ENCODE data around the gene PPEF1. TPM values are rescaled to one million over a fixed set of nuclear protein-coding genes. Genes with fewer than 3 reads are reported as not detected.

PPEF1 gene, protein sequence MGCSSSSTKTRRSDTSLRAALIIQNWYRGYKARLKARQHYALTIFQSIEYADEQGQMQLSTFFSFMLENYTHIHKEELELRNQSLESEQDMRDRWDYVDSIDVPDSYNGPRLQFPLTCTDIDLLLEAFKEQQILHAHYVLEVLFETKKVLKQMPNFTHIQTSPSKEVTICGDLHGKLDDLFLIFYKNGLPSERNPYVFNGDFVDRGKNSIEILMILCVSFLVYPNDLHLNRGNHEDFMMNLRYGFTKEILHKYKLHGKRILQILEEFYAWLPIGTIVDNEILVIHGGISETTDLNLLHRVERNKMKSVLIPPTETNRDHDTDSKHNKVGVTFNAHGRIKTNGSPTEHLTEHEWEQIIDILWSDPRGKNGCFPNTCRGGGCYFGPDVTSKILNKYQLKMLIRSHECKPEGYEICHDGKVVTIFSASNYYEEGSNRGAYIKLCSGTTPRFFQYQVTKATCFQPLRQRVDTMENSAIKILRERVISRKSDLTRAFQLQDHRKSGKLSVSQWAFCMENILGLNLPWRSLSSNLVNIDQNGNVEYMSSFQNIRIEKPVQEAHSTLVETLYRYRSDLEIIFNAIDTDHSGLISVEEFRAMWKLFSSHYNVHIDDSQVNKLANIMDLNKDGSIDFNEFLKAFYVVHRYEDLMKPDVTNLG
- total RNA-seq, result 1 to 10 TPM in 1 of 9 donors, under 1 TPM in 4, not detected in 4; 0.41 to 3.6 (median 0.60) TPM
- polyA plus RNA-seq, result under 1 TPM; 0.29 to 0.44 (median 0.32) TPM
- long read RNA-seq, donor 1, result 0 reads
- long read RNA-seq, donor 2, result 0 reads
- long read RNA-seq, donor 3, result 0 reads
- long read RNA-seq, donor 4, result 0 reads
- long read RNA-seq, donor 5, result 0 reads
- long read RNA-seq, donor 6, result 0 reads
- long read RNA-seq, donor 7, result 0 reads
- long read RNA-seq, donor 8, result 0 reads
- long read RNA-seq, donor 9, result 0 reads
- long read RNA-seq, donor 10, result 0 reads

DNA sequence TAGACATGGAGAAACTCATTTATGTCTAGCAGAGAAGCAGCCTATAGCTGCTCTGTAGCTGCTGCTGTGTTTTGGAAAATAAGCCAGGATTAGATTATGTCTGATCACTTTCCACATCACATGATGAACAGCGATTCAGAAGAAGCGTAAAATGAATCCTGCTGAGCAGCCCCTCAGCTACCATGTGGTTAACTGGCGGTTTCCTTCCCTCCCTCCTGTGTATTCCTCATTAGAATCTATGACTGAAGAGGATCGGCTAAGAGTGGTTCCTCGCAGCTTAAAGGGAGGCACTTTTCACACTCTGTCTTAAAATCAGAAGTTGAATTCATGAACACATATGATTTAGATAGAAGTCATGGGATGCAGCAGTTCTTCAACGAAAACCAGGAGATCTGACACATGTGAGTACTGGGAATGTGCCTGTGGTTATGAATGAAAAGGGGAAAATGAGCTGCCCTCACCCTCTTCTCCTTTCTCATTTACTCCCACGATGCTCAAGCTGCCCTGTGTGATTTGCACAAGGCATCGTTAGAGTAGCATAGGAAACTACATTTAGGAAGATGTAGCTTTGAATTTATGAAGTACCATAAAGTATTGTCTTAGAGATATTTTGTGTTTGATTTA is at the start of gene PPEF1:
TSS of gene PPEF1 (plus strand) at position 220 of the 624 bp plus-strand sequence. CDS start at position 356, 136 bp downstream.
- Histone ChIP-seq H3K27ac (no peak within 1 kb of the TSS), H3K9me3 (replicated peaks in 1 of 3) (no peaks in the 10 kb centered on the region), H3K27me3 (peaks cover 3% of the 10 kb centered on the region), H3K36me3 (replicated peaks in 1 of 2) (no peaks in the 10 kb centered on the region), H3K4me1 (replicated peaks in 1 of 2) (no peaks in the 10 kb centered on the region), H3K4me3 (no peak within 1 kb of the TSS)
- WGBS, 4 donors, result 40 to 66% (median 60%) methylated on average over 8 of the region's 8 CpGs
- intact Hi-C loops (cut with DNase I), result no loop called here
- TF ChIP-seq POLR2A (IDR thresholded peaks at IDR 0.05) (no peak), CTCF (IDR thresholded peaks at IDR 0.05) (no peak)
- DNase-seq, result no peak

DNA sequence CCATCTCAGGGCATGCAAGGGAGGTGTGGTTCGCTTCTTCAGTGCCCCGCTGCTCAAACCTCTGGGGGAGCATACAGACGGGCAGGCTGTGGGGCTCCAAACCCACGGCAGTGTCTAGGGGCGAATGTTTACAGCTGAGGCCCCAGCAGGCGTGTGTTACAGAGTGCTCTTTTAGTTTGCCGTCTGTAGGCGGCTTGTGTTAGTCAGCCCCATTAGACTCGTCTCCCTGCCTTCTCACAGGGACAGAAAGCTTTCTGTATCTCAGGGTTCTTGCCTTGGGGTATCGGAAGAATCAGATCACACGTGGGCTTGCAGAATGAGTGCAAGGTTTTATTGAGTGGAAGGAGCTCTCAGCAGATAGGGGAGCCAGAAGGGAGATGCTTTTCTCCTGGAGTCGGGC is 46.2 kb upstream of the PPEF1 start:
- Histone ChIP-seq H3K27ac (no peak overlapping the region), H3K27me3 (no peaks in the 10 kb centered on the region), H3K4me3 (no peak overlapping the region), H3K9me3 (replicated peaks in 1 of 3) (no peaks in the 10 kb centered on the region), H3K36me3 (replicated peaks in 1 of 2) (no peaks in the 10 kb centered on the region), H3K4me1 (replicated peaks in 1 of 2) (no peaks in the 10 kb centered on the region)
- DNase-seq, result no peak
- TF ChIP-seq CTCF (IDR thresholded peaks at IDR 0.05) (no peak), POLR2A (IDR thresholded peaks at IDR 0.05) (no peak)
- intact Hi-C loops (cut with DNase I), result no loop called here
- WGBS, 4 donors, result 75 to 91% (median 85%) methylated on average over 6 to 12 of the region's 12 CpGs

GRCh38 chrX:18664947-18665346 is 42.5 kb upstream of the PPEF1 start:
- Histone ChIP-seq H3K27me3 (no peaks in the 10 kb centered on the region), H3K9me3 (replicated peaks in 1 of 3) (no peaks in the 10 kb centered on the region), H3K4me3 (no peak overlapping the region), H3K27ac (no peak overlapping the region), H3K4me1 (replicated peaks in 1 of 2) (no peaks in the 10 kb centered on the region), H3K36me3 (replicated peaks in 1 of 2) (no peaks in the 10 kb centered on the region)
- DNase-seq, result no peak
- TF ChIP-seq POLR2A (IDR thresholded peaks at IDR 0.05), result no peak
- no peak for TF ChIP-seq CTCF (IDR thresholded peaks at IDR 0.05)
- intact Hi-C loops (cut with DNase I), result no loop called here
- WGBS, 4 donors, result 79 to 92% (median 89%) methylated on average over 4 to 8 of the region's 8 CpGs

GRCh38 chrX:18666614-18667013 is 40.8 kb upstream of the PPEF1 start:
- H3K36me3 ChIP-seq (replicated peaks in 1 of 2), result no peaks in the 10 kb centered on the region
- no peaks in the 10 kb centered on the region for H3K9me3 ChIP-seq (replicated peaks in 1 of 3)
- intact Hi-C loops (cut with DNase I), result no loop called here
- TF ChIP-seq CTCF (IDR thresholded peaks at IDR 0.05) (no peak), POLR2A (IDR thresholded peaks at IDR 0.05) (no peak)
- peak in 3 of 7 donors; percentile 6 to 46 (median 24) for DNase-seq
- no peaks in the 10 kb centered on the region for H3K27me3 ChIP-seq
- WGBS, 4 donors, result 80 to 84% (median 83%) methylated on average over 12 to 15 of the region's 15 CpGs
- no peak overlapping the region for H3K27ac ChIP-seq
- no peak overlapping the region for H3K4me3 ChIP-seq
- no peaks in the 10 kb centered on the region for H3K4me1 ChIP-seq (replicated peaks in 1 of 2)
